Measurements from ENCODE around the gene CCDC91. TPM values are rescaled to one million over a fixed set of nuclear protein-coding genes. Genes with fewer than 3 reads are reported as not detected.

The CCDC91 gene
- total RNA-seq, 4 donors from 2014 or later = 55.6 to 74.0 (median 62.6) TPM

DNA sequence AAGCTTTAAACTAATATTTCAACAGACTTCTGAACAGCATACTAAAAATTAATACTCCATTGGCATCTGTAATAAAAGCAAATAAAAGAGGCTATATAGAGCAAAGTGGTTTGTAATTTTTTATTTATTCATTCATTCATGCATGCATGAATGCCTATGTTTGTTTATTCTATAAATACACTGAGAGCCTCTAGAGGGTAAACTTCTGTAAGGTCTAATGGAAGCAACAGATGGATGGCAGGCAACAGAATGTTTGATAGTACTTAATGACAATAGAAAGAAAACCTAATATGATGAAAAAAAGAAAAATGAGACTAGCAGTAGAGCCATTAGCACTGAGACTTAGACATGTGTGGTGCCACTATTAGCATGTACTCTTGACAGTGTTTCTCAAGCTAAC is 253.1 kb downstream of the CCDC91 start:
- Histone ChIP-seq H3K36me3 (no peaks in the 10 kb centered on the region), H3K4me1 (no peaks in the 10 kb centered on the region), H3K27ac (no peak overlapping the region), H3K27me3 (no peaks in the 10 kb centered on the region), H3K4me3 (replicated peaks in 1 of 3) (no peak overlapping the region), H3K9me3 (no peaks in the 10 kb centered on the region)
- no peak for DNase-seq
- TF ChIP-seq, protein P1, sequence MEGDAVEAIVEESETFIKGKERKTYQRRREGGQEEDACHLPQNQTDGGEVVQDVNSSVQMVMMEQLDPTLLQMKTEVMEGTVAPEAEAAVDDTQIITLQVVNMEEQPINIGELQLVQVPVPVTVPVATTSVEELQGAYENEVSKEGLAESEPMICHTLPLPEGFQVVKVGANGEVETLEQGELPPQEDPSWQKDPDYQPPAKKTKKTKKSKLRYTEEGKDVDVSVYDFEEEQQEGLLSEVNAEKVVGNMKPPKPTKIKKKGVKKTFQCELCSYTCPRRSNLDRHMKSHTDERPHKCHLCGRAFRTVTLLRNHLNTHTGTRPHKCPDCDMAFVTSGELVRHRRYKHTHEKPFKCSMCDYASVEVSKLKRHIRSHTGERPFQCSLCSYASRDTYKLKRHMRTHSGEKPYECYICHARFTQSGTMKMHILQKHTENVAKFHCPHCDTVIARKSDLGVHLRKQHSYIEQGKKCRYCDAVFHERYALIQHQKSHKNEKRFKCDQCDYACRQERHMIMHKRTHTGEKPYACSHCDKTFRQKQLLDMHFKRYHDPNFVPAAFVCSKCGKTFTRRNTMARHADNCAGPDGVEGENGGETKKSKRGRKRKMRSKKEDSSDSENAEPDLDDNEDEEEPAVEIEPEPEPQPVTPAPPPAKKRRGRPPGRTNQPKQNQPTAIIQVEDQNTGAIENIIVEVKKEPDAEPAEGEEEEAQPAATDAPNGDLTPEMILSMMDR (IDR thresholded peaks at IDR 0.05) = no peak
- no peak for TF ChIP-seq POLR2A (IDR thresholded peaks at IDR 0.05)
- intact Hi-C loops (cut with DNase I) = no loop called here

DNA sequence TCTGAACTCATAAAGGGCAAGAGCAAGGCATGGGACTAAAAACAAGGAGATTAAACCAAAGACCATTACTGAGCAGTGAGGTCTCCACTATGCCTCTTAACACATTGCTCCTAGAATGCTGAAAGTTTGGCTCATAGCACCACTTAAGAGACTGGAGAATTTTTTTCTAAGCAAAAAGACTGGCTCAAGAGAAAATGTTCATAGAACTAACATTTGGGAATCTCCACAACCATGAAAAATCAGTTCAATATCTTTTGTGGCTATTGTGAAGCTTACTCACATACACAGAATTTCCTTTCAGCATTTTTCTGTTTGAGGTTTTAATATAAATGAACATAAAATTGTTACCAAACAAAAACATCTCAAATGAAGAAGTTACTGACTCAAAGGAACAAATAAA is 255.8 kb downstream of the CCDC91 start:
- intact Hi-C loops (cut with DNase I) = no loop called here
- no peak overlapping the region for H3K27ac ChIP-seq
- H3K9me3 ChIP-seq = no peaks in the 10 kb centered on the region
- no peaks in the 10 kb centered on the region for H3K4me1 ChIP-seq
- no peak overlapping the region for H3K4me3 ChIP-seq (replicated peaks in 1 of 3)
- TF ChIP-seq POLR2A (IDR thresholded peaks at IDR 0.05) = no peak
- TF ChIP-seq, protein P1 (IDR thresholded peaks at IDR 0.05) = no peak
- no peak for DNase-seq
- no peaks in the 10 kb centered on the region for H3K27me3 ChIP-seq
- H3K36me3 ChIP-seq = no peaks in the 10 kb centered on the region

DNA sequence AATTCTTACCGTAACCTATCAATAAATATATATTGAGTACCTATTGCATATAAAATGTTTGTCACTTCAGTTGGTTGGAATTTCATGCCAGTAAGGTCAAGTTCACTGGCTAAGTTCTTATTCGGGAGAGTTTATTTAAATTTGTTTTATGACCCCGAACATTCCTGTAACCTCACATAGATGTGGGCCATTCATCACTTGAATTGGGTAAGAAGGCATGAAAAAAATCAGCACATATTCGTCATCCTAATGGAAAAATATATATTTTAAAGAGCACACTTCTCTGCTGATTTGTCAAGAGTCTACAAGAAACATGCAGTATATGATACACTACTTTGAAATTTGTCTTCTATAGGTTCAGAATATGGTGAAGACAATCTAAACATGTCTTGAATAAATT is 263.4 kb downstream of the CCDC91 start:
- Histone ChIP-seq H3K27ac (no peak overlapping the region), H3K9me3 (no peaks in the 10 kb centered on the region), H3K4me3 (replicated peaks in 1 of 3) (no peak overlapping the region), H3K36me3 (no peaks in the 10 kb centered on the region), H3K27me3 (no peaks in the 10 kb centered on the region), H3K4me1 (no peaks in the 10 kb centered on the region)
- intact Hi-C loops (cut with DNase I) = no loop called here
- WGBS, 2 donors = 94 to 97% methylated on average over 4 of the region's 4 CpGs
- TF ChIP-seq, protein P1 (IDR thresholded peaks at IDR 0.05) = no peak
- no peak for TF ChIP-seq POLR2A (IDR thresholded peaks at IDR 0.05)
- no peak for DNase-seq

DNA sequence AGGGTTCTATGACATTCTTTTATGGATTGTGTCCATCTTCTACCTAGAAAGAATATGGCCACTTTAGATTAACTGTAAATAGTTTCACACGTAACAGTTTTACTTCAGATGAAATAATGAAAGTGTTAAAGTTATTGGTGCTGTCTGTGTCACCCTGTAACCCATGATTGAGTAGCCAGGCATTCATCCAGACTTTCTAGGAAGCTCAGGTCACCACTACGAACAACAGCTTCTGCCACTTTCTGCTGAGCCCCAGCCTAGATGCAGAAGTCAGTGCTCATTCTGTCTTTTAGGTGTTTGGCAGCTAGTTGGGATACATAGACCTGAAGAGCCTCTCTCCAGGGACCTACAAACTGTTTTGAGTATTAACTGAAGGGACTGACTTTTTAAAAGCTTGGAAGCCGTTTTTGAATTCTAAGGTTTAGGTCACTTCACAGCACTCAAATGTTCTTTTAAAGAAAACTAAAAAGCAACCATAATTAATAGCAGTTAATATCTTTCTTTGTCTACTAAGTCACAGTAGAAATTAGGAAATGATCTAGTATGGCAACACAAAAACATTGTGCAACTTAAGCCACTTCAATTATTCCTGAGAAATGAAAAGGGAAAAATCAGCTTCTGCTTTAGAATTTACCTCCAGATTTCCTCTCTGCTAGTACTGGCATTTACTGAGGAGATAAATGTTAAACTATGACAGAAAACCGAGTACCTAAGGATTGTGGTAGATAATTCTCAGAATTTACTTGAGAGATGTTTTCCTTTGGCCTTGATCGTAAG is 266.9 kb downstream of the CCDC91 start:
- DNase-seq = no peak
- Histone ChIP-seq H3K4me3 (replicated peaks in 1 of 3) (no peak overlapping the region), H3K27me3 (no peaks in the 10 kb centered on the region), H3K36me3 (no peaks in the 10 kb centered on the region), H3K27ac (no peak overlapping the region), H3K4me1 (no peaks in the 10 kb centered on the region), H3K9me3 (no peaks in the 10 kb centered on the region)
- no peak for TF ChIP-seq POLR2A (IDR thresholded peaks at IDR 0.05)
- TF ChIP-seq, protein P1 (IDR thresholded peaks at IDR 0.05) = no peak
- intact Hi-C loops (cut with DNase I) = no loop called here
- WGBS, 2 donors = 56 to 65% methylated on average over 5 of the region's 5 CpGs

DNA sequence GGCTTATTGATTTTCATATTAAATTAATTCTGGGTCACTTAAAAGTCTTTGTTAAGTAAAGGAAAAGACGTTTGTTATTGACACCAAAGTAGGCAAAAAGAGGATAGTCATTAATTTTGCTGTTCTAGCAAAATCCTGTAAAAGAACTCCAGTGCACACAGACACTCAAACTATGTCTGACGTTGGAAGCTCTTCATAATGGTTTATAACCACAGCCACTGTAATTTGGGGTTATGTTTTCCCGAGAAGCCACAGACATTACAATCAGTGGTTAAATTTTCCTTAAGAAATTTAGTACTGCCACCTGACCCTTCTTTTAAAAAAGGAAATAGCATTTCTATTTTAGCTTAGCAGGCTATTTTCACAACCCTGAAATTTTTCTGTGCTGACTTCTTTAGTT is 267.5 kb downstream of the CCDC91 start:
- TF ChIP-seq, protein P1 (IDR thresholded peaks at IDR 0.05) = no peak
- Histone ChIP-seq H3K9me3 (no peaks in the 10 kb centered on the region), H3K36me3 (no peaks in the 10 kb centered on the region), H3K4me3 (replicated peaks in 1 of 3) (no peak overlapping the region), H3K4me1 (no peaks in the 10 kb centered on the region), H3K27ac (no peak overlapping the region), H3K27me3 (no peaks in the 10 kb centered on the region)
- intact Hi-C loops (cut with DNase I) = no loop called here
- DNase-seq = no peak
- 81 to 86% methylated on average over 3 of the region's 3 CpGs for WGBS, 2 donors
